ENCODE measurements around the gene RBBP8. TPM values are rescaled to one million over a fixed set of nuclear protein-coding genes. Genes with fewer than 3 reads are reported as not detected.
"Not testable (repeated sequence)": the region's sequence is repeated elsewhere in the genome, so short reads cannot be mapped to it uniquely, and the experiment has no call there.

RBBP8 gene
- total RNA-seq, 1 donor from 2014 or later: 64.8 TPM

- Histone ChIP-seq H3K79me2 (ENCODE audit: low read depth) (peaks cover 3% of the 10 kb centered on the region), H3K9me3 (ENCODE audit: low read depth) (no peaks in the 10 kb centered on the region), H3K27ac (no peak overlapping the region), H3K4me2 (no peak overlapping the region), H3K36me3 (peaks cover 32% of the 10 kb centered on the region), H3F3A (ENCODE audit: low read depth) (no peaks in the 10 kb centered on the region), H2AFZ (replicated peaks) (no peak overlapping the region), H4K20me1 (ENCODE audit: low read depth) (no peaks in the 10 kb centered on the region), H3K4me1 (no peaks in the 10 kb centered on the region), H3K4me3 (no peak overlapping the region), H3K9ac (no peak overlapping the region), H3K27me3 (no peaks in the 10 kb centered on the region)
- Mint-ChIP-seq H3K27me3 (ENCODE audit: insufficient read depth, low read depth) (no peaks in the 10 kb centered on the region), H3K4me1 (no peaks in the 10 kb centered on the region), H3K27ac (no peak overlapping the region), H3K36me3 (peaks cover 47% of the 10 kb centered on the region), H3K4me3 (no peak overlapping the region), H3K9me3 (no peaks in the 10 kb centered on the region)
- no peak for TF ChIP-seq EZH2phosphoT487 (IDR thresholded peaks at IDR 0.05)
- TF ChIP-seq EZH2 (IDR thresholded peaks at IDR 0.05): no peak
- no peak for TF ChIP-seq CTCF (IDR thresholded peaks at IDR 0.05)
- no peak for DNase-seq (ENCODE audit: low spot score)
Observed at GRCh38 chr18:22951823-22952222, 18.7 kb downstream of the RBBP8 start.

GRCh38 chr18:22952525-22952924, 19.4 kb downstream of the RBBP8 start:
- TF ChIP-seq CTCF (IDR thresholded peaks at IDR 0.05) (no peak), EZH2phosphoT487 (IDR thresholded peaks at IDR 0.05) (no peak), EZH2 (IDR thresholded peaks at IDR 0.05) (no peak)
- H3K27me3 Mint-ChIP-seq (ENCODE audit: insufficient read depth, low read depth): no peaks in the 10 kb centered on the region

GRCh38 chr18:22953982-22954381, 20.9 kb downstream of the RBBP8 start:
- H3K79me2 ChIP-seq (ENCODE audit: low read depth); H3K9me3 ChIP-seq (ENCODE audit: low read depth); H3K4me3 ChIP-seq; H3K27me3 ChIP-seq; H3F3A ChIP-seq (ENCODE audit: low read depth); H2AFZ ChIP-seq (replicated peaks); H3K27ac ChIP-seq; H3K27ac Mint-ChIP-seq; H3K4me2 ChIP-seq; H3K9me3 Mint-ChIP-seq; DNase-seq (ENCODE audit: low spot score); H3K4me1 Mint-ChIP-seq; H3K4me1 ChIP-seq; H4K20me1 ChIP-seq (ENCODE audit: low read depth); H3K27me3 Mint-ChIP-seq (ENCODE audit: insufficient read depth, low read depth); H3K9ac ChIP-seq; H3K4me3 Mint-ChIP-seq: not testable (repeated sequence)
- H3K36me3 Mint-ChIP-seq: peaks cover 54% of the 10 kb centered on the region
- peaks cover 18% of the 10 kb centered on the region for H3K36me3 ChIP-seq

More at GRCh38 chr18:22952525-22952924, 19.4 kb downstream of the RBBP8 start:
- DNase-seq (ENCODE audit: low spot score): no peak
- no peaks in the 10 kb centered on the region for H3F3A ChIP-seq (ENCODE audit: low read depth)
- H3K4me1 ChIP-seq: no peaks in the 10 kb centered on the region
- H3K9ac ChIP-seq: no peak overlapping the region
- no peak overlapping the region for H3K4me2 ChIP-seq
- no peak overlapping the region for H3K4me3 ChIP-seq
- H2AFZ ChIP-seq (replicated peaks): no peak overlapping the region
- H3K9me3 Mint-ChIP-seq: no peaks in the 10 kb centered on the region
- no peaks in the 10 kb centered on the region for H3K9me3 ChIP-seq (ENCODE audit: low read depth)
- no peaks in the 10 kb centered on the region for H4K20me1 ChIP-seq (ENCODE audit: low read depth)
- H3K79me2 ChIP-seq (ENCODE audit: low read depth): peaks cover 3% of the 10 kb centered on the region
- H3K27ac ChIP-seq: no peak overlapping the region
- no peak overlapping the region for H3K27ac Mint-ChIP-seq
- no peaks in the 10 kb centered on the region for H3K4me1 Mint-ChIP-seq
- H3K27me3 ChIP-seq: no peaks in the 10 kb centered on the region
- H3K36me3 ChIP-seq: peaks cover 27% of the 10 kb centered on the region
- peaks cover 47% of the 10 kb centered on the region for H3K36me3 Mint-ChIP-seq
- no peak overlapping the region for H3K4me3 Mint-ChIP-seq

GRCh38 chr18:22956226-22956625, 23.1 kb downstream of the RBBP8 start:
- no peaks in the 10 kb centered on the region for H3K27me3 ChIP-seq
- H3K4me1 Mint-ChIP-seq: no peaks in the 10 kb centered on the region
- H3K27ac Mint-ChIP-seq: no peak overlapping the region
- no peak overlapping the region for H2AFZ ChIP-seq (replicated peaks)
- no peak overlapping the region for H3K4me3 ChIP-seq
- no peaks in the 10 kb centered on the region for H3K9me3 ChIP-seq (ENCODE audit: low read depth)
- H3K79me2 ChIP-seq (ENCODE audit: low read depth): peaks cover 7% of the 10 kb centered on the region
- H3K4me2 ChIP-seq: no peak overlapping the region
- no peak overlapping the region for H3K4me3 Mint-ChIP-seq
- DNase-seq (ENCODE audit: low spot score): no peak
- H3K36me3 Mint-ChIP-seq: peaks cover 44% of the 10 kb centered on the region
- TF ChIP-seq EZH2 (IDR thresholded peaks at IDR 0.05) (no peak), CTCF (IDR thresholded peaks at IDR 0.05) (no peak), EZH2phosphoT487 (IDR thresholded peaks at IDR 0.05) (no peak)
- peaks cover 14% of the 10 kb centered on the region for H3K36me3 ChIP-seq
- H3K27me3 Mint-ChIP-seq (ENCODE audit: insufficient read depth, low read depth): no peaks in the 10 kb centered on the region
- H3F3A ChIP-seq (ENCODE audit: low read depth): no peaks in the 10 kb centered on the region
- no peaks in the 10 kb centered on the region for H3K9me3 Mint-ChIP-seq
- H3K9ac ChIP-seq: no peak overlapping the region
- H3K27ac ChIP-seq: no peak overlapping the region
- no peaks in the 10 kb centered on the region for H3K4me1 ChIP-seq
- H4K20me1 ChIP-seq (ENCODE audit: low read depth): no peaks in the 10 kb centered on the region
